GM12878 (cell line): Measurements from ENCODE around the gene BRINP2. TPM values are rescaled to one million over a fixed set of nuclear protein-coding genes. Genes with fewer than 3 reads are reported as not detected.

Source experiments
- BMI1 ChIP-seq: fragments of 450-650 bp; IDR thresholded peaks from 2 replicates; pipeline ENCODE4 v1.6.1; 2016; ENCODE audit warnings: mild to moderate bottlenecking, moderate library complexity, borderline replicate concordance
- ETV6 ChIP-seq, 2 experiments: fragments of 450-650 bp in 1 of 2; IDR thresholded peaks in 1 of 2; conservative IDR thresholded peaks in 1 of 2; 2 replicates each; pipeline ENCODE4 v1.6.1; 2014; ENCODE audit warnings: antibody characterized with exemption in 1 of 2, borderline replicate concordance in 1 of 2, low read depth in 1 of 2, mild to moderate bottlenecking in 1 of 2, moderate library complexity in 1 of 2
- MTA2 ChIP-seq: fragments of 450-650 bp; IDR thresholded peaks from 2 replicates; pipeline ENCODE4 v1.6.1; 2016; ENCODE audit warnings: low read depth, mild to moderate bottlenecking, moderate library complexity
- NRF1 ChIP-seq: conservative IDR thresholded peaks from 2 replicates; pipeline ENCODE4 v1.6.1; 2011; ENCODE audit warnings: mild to moderate bottlenecking, low read depth, low read length, improper control_type of control experiment
- SMAD5 ChIP-seq: IDR thresholded peaks from 2 replicates; pipeline ENCODE4 v1.6.1; 2016; ENCODE audit warnings: antibody characterized with exemption, low read depth
- SPI1 ChIP-seq: IDR thresholded peaks from 2 replicates; pipeline ENCODE4 v1.6.1; 2011; ENCODE audit warnings: low read depth, mild to moderate bottlenecking, low read length, moderate library complexity, borderline replicate concordance; ENCODE audit not compliant: insufficient read depth
- TBL1XR1 ChIP-seq: IDR thresholded peaks from 2 replicates; pipeline ENCODE4 v1.6.1; 2012; ENCODE audit warnings: low read depth, low read length, improper control_type of control experiment
- polyA plus RNA-seq, 11 experiments: library from polyadenylated mRNA; depleted of rRNA in 4 of 11; unstranded in 6 of 11; stranded (reverse) in 5 of 11; fragments of >200 nt; fragmentation: Nextera tagmentation in 4 of 11; fragmentation: Illumina TruSeq in 1 of 11; extraction: Ambion mirVana in 4 of 11; extraction: Trizol in 1 of 11; gene quantifications; 1 replicate in 1 of 11; 2 replicates in 10 of 11; pipeline versions ENCODE4 v1.2.1 to v1.2.3, GENCODE V29; 2011 to 2016; ENCODE audit warnings: inconsistent platforms in 2 of 11, missing spikeins in 2 of 11, low read depth in 1 of 11
- total RNA-seq, 4 experiments: library from RNA; depleted of rRNA in 3 of 4; stranded (reverse); fragments of >200 nt in 3 of 4; fragmentation: Illumina TruSeq in 1 of 4; extraction: Trizol in 1 of 4; gene quantifications; 2 replicates each; pipeline versions ENCODE4 v1.2.1 to v1.2.3, GENCODE V29; 2013 to 2021
- TF ChIP-seq, protein P1 (sequence below): IDR thresholded peaks from 2 replicates; pipeline ENCODE4 v1.6.1; 2012; ENCODE audit warnings: improper control_type of control experiment, low read depth, low read length; ENCODE audit not compliant: insufficient replicate concordance
- TF ChIP-seq, protein P2 (sequence below): fragments of 450-650 bp; formaldehyde crosslinking; IDR thresholded peaks from 2 replicates; pipeline ENCODE4 v1.4.0; 2022; ENCODE audit warnings: mild to moderate bottlenecking, moderate library complexity

BRINP2 gene
- total and polyA plus RNA-seq, 10 of the 15 experiments (the other 5 are each of a cell fraction or from before 2014, with no cell fraction given): 0.03 TPM; not detected in 9

DNA sequence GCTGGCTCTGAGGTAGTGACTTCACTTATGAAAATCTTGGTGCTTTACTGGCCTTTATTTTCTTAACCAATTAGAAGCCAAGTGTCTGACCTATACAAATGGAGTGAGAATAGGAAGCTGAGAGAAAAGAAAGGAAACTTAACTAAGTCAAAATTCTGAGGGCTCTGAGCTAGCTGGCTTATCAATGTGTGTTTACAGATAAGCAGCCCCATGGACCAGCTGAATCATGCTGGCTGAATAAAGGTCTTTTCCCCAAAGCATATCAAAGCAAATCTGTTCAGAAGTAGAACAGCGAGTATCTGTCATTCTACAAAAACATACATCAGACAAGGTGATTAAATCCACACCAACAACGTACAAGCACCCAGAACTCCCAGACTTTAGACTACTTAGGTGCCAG lies 117.2 kb downstream of the BRINP2 start (continued):
- TF ChIP-seq, protein P1, sequence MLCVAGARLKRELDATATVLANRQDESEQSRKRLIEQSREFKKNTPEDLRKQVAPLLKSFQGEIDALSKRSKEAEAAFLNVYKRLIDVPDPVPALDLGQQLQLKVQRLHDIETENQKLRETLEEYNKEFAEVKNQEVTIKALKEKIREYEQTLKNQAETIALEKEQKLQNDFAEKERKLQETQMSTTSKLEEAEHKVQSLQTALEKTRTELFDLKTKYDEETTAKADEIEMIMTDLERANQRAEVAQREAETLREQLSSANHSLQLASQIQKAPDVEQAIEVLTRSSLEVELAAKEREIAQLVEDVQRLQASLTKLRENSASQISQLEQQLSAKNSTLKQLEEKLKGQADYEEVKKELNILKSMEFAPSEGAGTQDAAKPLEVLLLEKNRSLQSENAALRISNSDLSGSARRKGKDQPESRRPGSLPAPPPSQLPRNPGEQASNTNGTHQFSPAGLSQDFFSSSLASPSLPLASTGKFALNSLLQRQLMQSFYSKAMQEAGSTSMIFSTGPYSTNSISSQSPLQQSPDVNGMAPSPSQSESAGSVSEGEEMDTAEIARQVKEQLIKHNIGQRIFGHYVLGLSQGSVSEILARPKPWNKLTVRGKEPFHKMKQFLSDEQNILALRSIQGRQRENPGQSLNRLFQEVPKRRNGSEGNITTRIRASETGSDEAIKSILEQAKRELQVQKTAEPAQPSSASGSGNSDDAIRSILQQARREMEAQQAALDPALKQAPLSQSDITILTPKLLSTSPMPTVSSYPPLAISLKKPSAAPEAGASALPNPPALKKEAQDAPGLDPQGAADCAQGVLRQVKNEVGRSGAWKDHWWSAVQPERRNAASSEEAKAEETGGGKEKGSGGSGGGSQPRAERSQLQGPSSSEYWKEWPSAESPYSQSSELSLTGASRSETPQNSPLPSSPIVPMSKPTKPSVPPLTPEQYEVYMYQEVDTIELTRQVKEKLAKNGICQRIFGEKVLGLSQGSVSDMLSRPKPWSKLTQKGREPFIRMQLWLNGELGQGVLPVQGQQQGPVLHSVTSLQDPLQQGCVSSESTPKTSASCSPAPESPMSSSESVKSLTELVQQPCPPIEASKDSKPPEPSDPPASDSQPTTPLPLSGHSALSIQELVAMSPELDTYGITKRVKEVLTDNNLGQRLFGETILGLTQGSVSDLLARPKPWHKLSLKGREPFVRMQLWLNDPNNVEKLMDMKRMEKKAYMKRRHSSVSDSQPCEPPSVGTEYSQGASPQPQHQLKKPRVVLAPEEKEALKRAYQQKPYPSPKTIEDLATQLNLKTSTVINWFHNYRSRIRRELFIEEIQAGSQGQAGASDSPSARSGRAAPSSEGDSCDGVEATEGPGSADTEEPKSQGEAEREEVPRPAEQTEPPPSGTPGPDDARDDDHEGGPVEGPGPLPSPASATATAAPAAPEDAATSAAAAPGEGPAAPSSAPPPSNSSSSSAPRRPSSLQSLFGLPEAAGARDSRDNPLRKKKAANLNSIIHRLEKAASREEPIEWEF: no peak
- TF ChIP-seq MTA2: no peak
- no peak for TF ChIP-seq SMAD5
- TF ChIP-seq TBL1XR1: no peak
- TF ChIP-seq NRF1: no peak
- TF ChIP-seq, protein P2, sequence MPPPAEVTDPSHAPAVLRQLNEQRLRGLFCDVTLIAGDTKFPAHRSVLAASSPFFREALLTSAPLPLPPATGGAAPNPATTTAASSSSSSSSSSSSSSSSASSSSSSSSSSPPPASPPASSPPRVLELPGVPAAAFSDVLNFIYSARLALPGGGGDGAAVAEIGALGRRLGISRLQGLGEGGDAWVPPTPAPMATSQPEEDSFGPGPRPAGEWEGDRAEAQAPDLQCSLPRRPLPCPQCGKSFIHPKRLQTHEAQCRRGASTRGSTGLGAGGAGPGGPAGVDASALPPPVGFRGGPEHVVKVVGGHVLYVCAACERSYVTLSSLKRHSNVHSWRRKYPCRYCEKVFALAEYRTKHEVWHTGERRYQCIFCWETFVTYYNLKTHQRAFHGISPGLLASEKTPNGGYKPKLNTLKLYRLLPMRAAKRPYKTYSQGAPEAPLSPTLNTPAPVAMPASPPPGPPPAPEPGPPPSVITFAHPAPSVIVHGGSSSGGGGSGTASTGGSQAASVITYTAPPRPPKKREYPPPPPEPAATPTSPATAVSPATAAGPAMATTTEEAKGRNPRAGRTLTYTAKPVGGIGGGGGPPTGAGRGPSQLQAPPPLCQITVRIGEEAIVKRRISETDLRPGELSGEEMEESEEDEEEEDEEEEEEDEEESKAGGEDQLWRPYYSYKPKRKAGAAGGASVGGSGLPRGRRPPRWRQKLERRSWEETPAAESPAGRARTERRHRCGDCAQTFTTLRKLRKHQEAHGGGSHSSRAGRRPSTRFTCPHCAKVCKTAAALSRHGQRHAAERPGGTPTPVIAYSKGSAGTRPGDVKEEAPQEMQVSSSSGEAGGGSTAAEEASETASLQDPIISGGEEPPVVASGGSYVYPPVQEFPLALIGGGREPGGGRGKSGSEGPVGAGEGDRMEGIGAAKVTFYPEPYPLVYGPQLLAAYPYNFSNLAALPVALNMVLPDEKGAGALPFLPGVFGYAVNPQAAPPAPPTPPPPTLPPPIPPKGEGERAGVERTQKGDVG (CRISPR knock-in tag): no peak
- TF ChIP-seq ETV6 (conservative IDR thresholded peaks at IDR 0.05 in 1 of 2, IDR thresholded peaks at IDR 0.05 in 1 of 2; ENCODE audit: borderline replicate concordance in 1 of 2, low read depth in 1 of 2): no peak
- TF ChIP-seq BMI1: no peak
- TF ChIP-seq SPI1: no peak
